ENCODE results near the gene TIAL1. TPM values are rescaled to one million over a fixed set of nuclear protein-coding genes. Genes with fewer than 3 reads are reported as not detected.

TIAL1 gene
- total and polyA plus RNA-seq, 7 donors, result 29.4 to 132 (median 68.3) TPM

DNA sequence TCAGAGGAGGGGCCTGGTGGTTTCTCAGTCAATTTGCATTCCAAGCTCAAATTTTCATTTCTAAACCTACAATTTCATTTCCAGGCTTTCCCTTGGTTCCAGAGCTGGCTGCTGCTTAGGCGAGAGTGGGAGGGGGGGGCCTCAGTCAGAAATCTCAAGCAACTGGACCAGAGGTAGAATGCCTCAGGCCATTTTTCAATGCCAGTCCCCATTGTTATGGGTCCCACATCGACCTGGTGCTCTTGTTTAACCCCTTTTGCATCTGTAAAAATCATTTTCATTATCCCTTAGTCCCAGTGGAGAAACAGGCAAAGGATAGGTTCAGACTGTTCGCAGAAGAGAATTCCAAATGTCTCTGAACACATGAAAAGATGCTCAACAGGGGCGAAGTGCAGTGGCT, 40.9 kb upstream of the TIAL1 start:
- TF ChIP-seq EP300 (IDR thresholded peaks at IDR 0.05) (no peak), POLR2A (IDR thresholded peaks at IDR 0.05) (no peak), POLR2AphosphoS5 (IDR thresholded peaks at IDR 0.05) (no peak)
- TF ChIP-seq, protein P1, sequence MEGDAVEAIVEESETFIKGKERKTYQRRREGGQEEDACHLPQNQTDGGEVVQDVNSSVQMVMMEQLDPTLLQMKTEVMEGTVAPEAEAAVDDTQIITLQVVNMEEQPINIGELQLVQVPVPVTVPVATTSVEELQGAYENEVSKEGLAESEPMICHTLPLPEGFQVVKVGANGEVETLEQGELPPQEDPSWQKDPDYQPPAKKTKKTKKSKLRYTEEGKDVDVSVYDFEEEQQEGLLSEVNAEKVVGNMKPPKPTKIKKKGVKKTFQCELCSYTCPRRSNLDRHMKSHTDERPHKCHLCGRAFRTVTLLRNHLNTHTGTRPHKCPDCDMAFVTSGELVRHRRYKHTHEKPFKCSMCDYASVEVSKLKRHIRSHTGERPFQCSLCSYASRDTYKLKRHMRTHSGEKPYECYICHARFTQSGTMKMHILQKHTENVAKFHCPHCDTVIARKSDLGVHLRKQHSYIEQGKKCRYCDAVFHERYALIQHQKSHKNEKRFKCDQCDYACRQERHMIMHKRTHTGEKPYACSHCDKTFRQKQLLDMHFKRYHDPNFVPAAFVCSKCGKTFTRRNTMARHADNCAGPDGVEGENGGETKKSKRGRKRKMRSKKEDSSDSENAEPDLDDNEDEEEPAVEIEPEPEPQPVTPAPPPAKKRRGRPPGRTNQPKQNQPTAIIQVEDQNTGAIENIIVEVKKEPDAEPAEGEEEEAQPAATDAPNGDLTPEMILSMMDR (IDR thresholded peaks at IDR 0.05), result no peak
- H3K36me3 ChIP-seq, result no peaks in the 10 kb centered on the region
- H3K27ac ChIP-seq, result no peak overlapping the region
- H3K9me3 ChIP-seq, result no peaks in the 10 kb centered on the region
- intact Hi-C loops (cut with DNase I), result no loop called here
- H3K4me3 ChIP-seq, result no peak overlapping the region
- 73 to 77% methylated on average over 4 of the region's 4 CpGs for WGBS, 2 donors
- DNase-seq, result no peak
- H3K4me1 ChIP-seq, result no peaks in the 10 kb centered on the region
- H3K27me3 ChIP-seq, result no peaks in the 10 kb centered on the region

- Histone ChIP-seq H3K36me3 (no peaks in the 10 kb centered on the region), H3K4me1 (no peaks in the 10 kb centered on the region), H3K27ac (no peak overlapping the region), H3K4me3 (no peak overlapping the region), H3K27me3 (no peaks in the 10 kb centered on the region), H3K9me3 (no peaks in the 10 kb centered on the region)
- intact Hi-C loops (cut with DNase I), result no loop called here
- WGBS, 2 donors, result 80 to 85% methylated on average over 1 of the region's 1 CpG
- TF ChIP-seq POLR2AphosphoS5 (IDR thresholded peaks at IDR 0.05) (no peak), POLR2A (IDR thresholded peaks at IDR 0.05) (no peak), EP300 (IDR thresholded peaks at IDR 0.05) (no peak)
- TF ChIP-seq, protein P1 (IDR thresholded peaks at IDR 0.05), result no peak
- DNase-seq, result peak; percentile 75
Measured at GRCh38 chr10:119634219-119634544, 37.4 kb upstream of the TIAL1 start.

- no peaks in the 10 kb centered on the region for H3K4me1 ChIP-seq
- H3K36me3 ChIP-seq, result no peaks in the 10 kb centered on the region
- peak overlapping the region in 1 of 4 donors; percentile 23 for H3K27ac ChIP-seq
- no peaks in the 10 kb centered on the region for H3K27me3 ChIP-seq
- intact Hi-C loops (cut with DNase I), result no loop called here
- WGBS, 2 donors, result 79 to 80% methylated on average over 3 of the region's 3 CpGs
- no peak overlapping the region for H3K4me3 ChIP-seq
- DNase-seq, result no peak
- no peaks in the 10 kb centered on the region for H3K9me3 ChIP-seq
- TF ChIP-seq EP300 (IDR thresholded peaks at IDR 0.05), result no peak
- TF ChIP-seq POLR2A (IDR thresholded peaks at IDR 0.05), result no peak
- TF ChIP-seq, protein P1 (IDR thresholded peaks at IDR 0.05), result no peak
- no peak for TF ChIP-seq POLR2AphosphoS5 (IDR thresholded peaks at IDR 0.05)
Measured at GRCh38 chr10:119633538-119634218, 36.9 kb upstream of the TIAL1 start.

GRCh38 chr10:119630300-119630699, 33.5 kb upstream of the TIAL1 start:
- DNase-seq, result no peak
- intact Hi-C loops (cut with DNase I), result no loop called here
- 89 to 90% methylated on average over 5 of the region's 5 CpGs for WGBS, 2 donors

More at GRCh38 chr10:119630300-119630699, 33.5 kb upstream of the TIAL1 start:
- Histone ChIP-seq H3K9me3 (no peaks in the 10 kb centered on the region), H3K36me3 (no peaks in the 10 kb centered on the region), H3K4me3 (no peak overlapping the region), H3K27me3 (no peaks in the 10 kb centered on the region), H3K27ac (no peak overlapping the region), H3K4me1 (no peaks in the 10 kb centered on the region)
- no peak for TF ChIP-seq POLR2A (IDR thresholded peaks at IDR 0.05)
- no peak for TF ChIP-seq POLR2AphosphoS5 (IDR thresholded peaks at IDR 0.05)
- TF ChIP-seq, protein P1 (IDR thresholded peaks at IDR 0.05), result no peak
- no peak for TF ChIP-seq EP300 (IDR thresholded peaks at IDR 0.05)
